ENCODE measurements around the gene GMDS. TPM values are rescaled to one million over a fixed set of nuclear protein-coding genes. Genes with fewer than 3 reads are reported as not detected.

The GMDS gene
- total and polyA plus RNA-seq, 2 donors (not counting 1 experiment from before 2014, with no cell fraction given): 11.5 to 16.4 TPM

DNA sequence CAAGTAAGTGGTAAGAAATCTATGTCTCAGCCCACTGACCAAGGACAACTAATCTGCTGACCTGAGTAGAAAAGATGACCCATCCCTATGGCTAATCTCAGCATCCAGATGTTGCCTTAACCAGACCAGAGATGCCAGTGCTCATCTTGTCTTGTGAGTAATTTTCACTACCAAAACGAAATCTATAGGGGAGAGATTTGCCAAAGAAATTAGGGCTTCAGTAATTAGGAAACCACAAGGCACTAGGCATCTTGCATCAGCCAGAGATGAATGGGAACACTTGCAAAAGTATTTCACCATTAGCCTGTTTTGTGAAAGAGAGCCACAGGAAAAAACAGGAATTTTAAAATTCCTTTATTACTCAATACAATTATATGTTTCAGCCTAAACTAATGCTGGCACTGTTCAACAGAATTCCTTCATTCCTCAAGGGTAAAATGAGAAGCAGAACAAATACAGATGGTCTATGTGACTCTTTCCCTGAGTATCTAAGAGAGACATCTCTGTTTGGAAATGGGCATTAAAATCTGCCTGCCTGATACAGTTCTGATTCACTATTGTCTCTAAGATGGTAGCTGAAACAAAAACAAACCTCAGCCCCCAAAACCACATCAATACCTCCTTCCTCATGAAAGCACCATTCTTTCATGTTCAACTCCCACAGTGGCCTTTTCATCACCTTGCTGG, 87.8 kb downstream of the GMDS start:
- Mint-ChIP-seq H3K27ac (no peak overlapping the region), H3K27me3 (no peaks in the 10 kb centered on the region), H3K4me3 (no peak overlapping the region), H3K4me1 (peaks cover 21% of the 10 kb centered on the region), H3K9me3 (ENCODE audit: insufficient read depth) (no peaks in the 10 kb centered on the region)
- intact Hi-C loops (cut with micrococcal nuclease): no loop called here
- Histone ChIP-seq H3K4me2 (replicated peaks; ENCODE audit: low read depth, low read length, poor library complexity, severe bottlenecking) (no peak overlapping the region), H3K27me3 (replicated peaks in 1 of 4; ENCODE audit: control extremely low read depth in 1 of 4, control insufficient read depth in 3 of 4, insufficient read depth in 4 of 4, low read length in 3 of 4) (no peaks in the 10 kb centered on the region), H2AFZ (ENCODE audit: insufficient read depth, low read depth, low read length, poor library complexity, severe bottlenecking) (no peak overlapping the region), H3K9ac (ENCODE audit: low read length) (no peak overlapping the region), H3K27ac (ENCODE audit: low read length in 2 of 2) (no peak overlapping the region), H4K20me1 (ENCODE audit: control insufficient read depth, insufficient read depth, low read length, poor library complexity, severe bottlenecking) (peaks cover 7% of the 10 kb centered on the region), H3K4me3 (ENCODE audit: control extremely low read depth in 1 of 5, extremely low read depth in 1 of 5, insufficient read depth in 1 of 5, low read depth in 2 of 5, low read length in 4 of 5) (no peak overlapping the region), H3K36me3 (replicated peaks in 1 of 2; ENCODE audit: control extremely low read depth in 1 of 2, control insufficient read depth in 1 of 2, extremely low read depth in 1 of 2, insufficient read depth in 2 of 2, low read length in 1 of 2) (no peaks in the 10 kb centered on the region), H3K9me3 (ENCODE audit: control extremely low read depth in 1 of 3, control insufficient read depth in 2 of 3, insufficient read depth in 1 of 3, low read length in 2 of 3) (no peaks in the 10 kb centered on the region), H3K79me2 (ENCODE audit: control insufficient read depth, insufficient read depth, low read length) (peaks cover 9% of the 10 kb centered on the region), H3K4me1 (ENCODE audit: control insufficient read depth in 2 of 2, insufficient read depth in 2 of 2, low read length in 2 of 2) (peaks cover 5 to 10% of the 10 kb centered on the region in 2 donors)
- POLR2A ChIA-PET: no interaction called here
- no CpG with 5 or more reads among the region's 1 CpG for WGBS (ENCODE audit: insufficient coverage)
- DNase-seq: no peak
- TF ChIP-seq, protein P1, sequence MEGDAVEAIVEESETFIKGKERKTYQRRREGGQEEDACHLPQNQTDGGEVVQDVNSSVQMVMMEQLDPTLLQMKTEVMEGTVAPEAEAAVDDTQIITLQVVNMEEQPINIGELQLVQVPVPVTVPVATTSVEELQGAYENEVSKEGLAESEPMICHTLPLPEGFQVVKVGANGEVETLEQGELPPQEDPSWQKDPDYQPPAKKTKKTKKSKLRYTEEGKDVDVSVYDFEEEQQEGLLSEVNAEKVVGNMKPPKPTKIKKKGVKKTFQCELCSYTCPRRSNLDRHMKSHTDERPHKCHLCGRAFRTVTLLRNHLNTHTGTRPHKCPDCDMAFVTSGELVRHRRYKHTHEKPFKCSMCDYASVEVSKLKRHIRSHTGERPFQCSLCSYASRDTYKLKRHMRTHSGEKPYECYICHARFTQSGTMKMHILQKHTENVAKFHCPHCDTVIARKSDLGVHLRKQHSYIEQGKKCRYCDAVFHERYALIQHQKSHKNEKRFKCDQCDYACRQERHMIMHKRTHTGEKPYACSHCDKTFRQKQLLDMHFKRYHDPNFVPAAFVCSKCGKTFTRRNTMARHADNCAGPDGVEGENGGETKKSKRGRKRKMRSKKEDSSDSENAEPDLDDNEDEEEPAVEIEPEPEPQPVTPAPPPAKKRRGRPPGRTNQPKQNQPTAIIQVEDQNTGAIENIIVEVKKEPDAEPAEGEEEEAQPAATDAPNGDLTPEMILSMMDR (IDR thresholded peaks at IDR 0.05): no peak
- TF ChIP-seq EZH2 (IDR thresholded peaks at IDR 0.05; ENCODE audit: borderline replicate concordance, insufficient read depth, low read depth, low read length, poor library complexity, severe bottlenecking): no peak
- no peak for ATAC-seq (ENCODE audit: low read depth)
- CTCF ChIA-PET: no interaction called here

DNA sequence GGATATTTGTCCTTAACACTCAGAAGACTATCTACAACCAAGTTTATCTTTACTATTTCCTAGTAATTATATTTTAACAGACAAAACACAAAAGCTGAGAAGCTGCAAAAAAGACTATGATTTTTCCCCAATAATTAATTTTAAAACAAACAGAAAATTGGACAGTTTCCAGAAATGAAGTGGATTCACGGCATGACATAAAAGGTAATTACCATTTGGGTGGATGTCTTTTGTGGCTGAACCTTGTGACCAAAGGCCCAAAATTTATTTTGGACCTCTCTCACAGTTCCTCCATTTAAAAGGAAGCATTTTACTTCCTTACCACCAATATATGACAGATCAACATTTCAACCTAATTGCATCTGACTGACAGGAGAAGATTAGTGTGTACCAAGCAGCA, 90.2 kb downstream of the GMDS start:
- Mint-ChIP-seq H3K4me1 (peaks cover 8% of the 10 kb centered on the region), H3K4me3 (no peak overlapping the region), H3K27ac (no peak overlapping the region), H3K27me3 (no peaks in the 10 kb centered on the region), H3K9me3 (ENCODE audit: insufficient read depth) (no peaks in the 10 kb centered on the region)
- Histone ChIP-seq H3K9me3 (ENCODE audit: control extremely low read depth in 1 of 3, control insufficient read depth in 2 of 3, insufficient read depth in 1 of 3, low read length in 2 of 3) (no peaks in the 10 kb centered on the region), H3K27me3 (replicated peaks in 1 of 4; ENCODE audit: control extremely low read depth in 1 of 4, control insufficient read depth in 3 of 4, insufficient read depth in 4 of 4, low read length in 3 of 4) (no peaks in the 10 kb centered on the region), H3K79me2 (ENCODE audit: control insufficient read depth, insufficient read depth, low read length) (no peaks in the 10 kb centered on the region), H3K9ac (ENCODE audit: low read length) (no peak overlapping the region), H3K27ac (ENCODE audit: low read length in 2 of 2) (no peak overlapping the region), H3K4me2 (replicated peaks; ENCODE audit: low read depth, low read length, poor library complexity, severe bottlenecking) (no peak overlapping the region), H3K4me1 (ENCODE audit: control insufficient read depth in 2 of 2, insufficient read depth in 2 of 2, low read length in 2 of 2) (no peaks in the 10 kb centered on the region), H4K20me1 (ENCODE audit: control insufficient read depth, insufficient read depth, low read length, poor library complexity, severe bottlenecking) (no peaks in the 10 kb centered on the region), H2AFZ (ENCODE audit: insufficient read depth, low read depth, low read length, poor library complexity, severe bottlenecking) (no peak overlapping the region), H3K36me3 (replicated peaks in 1 of 2; ENCODE audit: control extremely low read depth in 1 of 2, control insufficient read depth in 1 of 2, extremely low read depth in 1 of 2, insufficient read depth in 2 of 2, low read length in 1 of 2) (no peaks in the 10 kb centered on the region), H3K4me3 (ENCODE audit: control extremely low read depth in 1 of 5, extremely low read depth in 1 of 5, insufficient read depth in 1 of 5, low read depth in 2 of 5, low read length in 4 of 5) (no peak overlapping the region)
- no peak for ATAC-seq (ENCODE audit: low read depth)
- ChIA-PET POLR2A (no interaction called here), CTCF (no interaction called here)
- WGBS (ENCODE audit: insufficient coverage): no CpG with 5 or more reads among the region's 1 CpG
- no peak for DNase-seq
- TF ChIP-seq, protein P1 (IDR thresholded peaks at IDR 0.05): no peak
- TF ChIP-seq EZH2 (IDR thresholded peaks at IDR 0.05; ENCODE audit: borderline replicate concordance, insufficient read depth, low read depth, low read length, poor library complexity, severe bottlenecking): no peak
- intact Hi-C loops (cut with micrococcal nuclease): no loop called here
